NT2/D1 (cell line): Measurements from ENCODE around the gene PCDHA6.
"Not testable (repeated sequence)": the region's sequence is repeated elsewhere in the genome, so short reads cannot be mapped to it uniquely, and the experiment has no call there.

Experiments used
- YY1 ChIP-seq: IDR thresholded peaks from 2 replicates; pipeline ENCODE4 v1.6.1; 2011; ENCODE audit not compliant: insufficient read length, insufficient read depth
- ZNF274 ChIP-seq: IDR thresholded peaks from 2 replicates; pipeline ENCODE4 v1.6.1; 2011; ENCODE audit warnings: mild to moderate bottlenecking, low read depth, low read length

DNA sequence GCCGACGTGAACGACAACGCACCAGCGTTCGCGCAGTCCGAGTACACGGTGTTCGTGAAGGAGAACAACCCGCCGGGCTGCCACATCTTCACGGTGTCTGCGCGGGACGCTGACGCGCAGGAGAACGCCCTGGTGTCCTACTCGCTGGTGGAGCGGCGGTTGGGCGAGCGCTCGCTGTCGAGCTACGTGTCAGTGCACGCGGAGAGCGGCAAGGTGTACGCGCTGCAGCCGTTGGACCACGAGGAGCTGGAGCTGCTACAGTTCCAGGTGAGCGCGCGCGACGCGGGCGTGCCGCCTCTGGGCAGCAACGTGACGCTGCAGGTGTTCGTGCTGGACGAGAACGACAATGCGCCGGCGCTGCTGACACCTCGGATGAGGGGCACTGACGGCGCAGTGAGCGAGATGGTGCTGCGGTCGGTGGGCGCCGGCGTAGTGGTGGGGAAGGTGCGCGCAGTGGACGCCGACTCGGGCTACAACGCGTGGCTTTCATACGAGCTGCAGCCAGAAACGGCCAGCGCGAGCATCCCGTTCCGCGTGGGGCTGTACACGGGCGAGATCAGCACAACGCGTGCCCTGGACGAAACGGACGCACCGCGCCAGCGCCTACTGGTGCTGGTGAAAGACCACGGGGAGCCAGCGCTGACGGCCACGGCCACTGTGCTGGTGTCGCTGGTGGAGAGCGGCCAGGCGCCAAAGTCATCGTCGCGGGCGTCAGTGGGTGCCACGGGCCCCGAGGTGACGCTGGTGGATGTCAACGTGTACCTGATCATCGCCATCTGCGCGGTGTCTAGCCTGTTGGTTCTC is 22.3 kb downstream of the PCDHA6 start:
- TF ChIP-seq YY1, ZNF274: not testable (repeated sequence)
